GM18502 (cell line): ENCODE measurements around the gene EPS8L1.
"Not testable (repeated sequence)": the region's sequence is repeated elsewhere in the genome, so short reads cannot be mapped to it uniquely, and the experiment has no call there.

Source experiments
- ATAC-seq: cut with Tn5 transposase; IDR thresholded peaks from one replicate; pipeline ENCODE4 v1.9.1; 2021; ENCODE audit warnings: mild to moderate bottlenecking; ENCODE audit not compliant: unreplicated experiment, poor library complexity

EPS8L1 gene

DNA sequence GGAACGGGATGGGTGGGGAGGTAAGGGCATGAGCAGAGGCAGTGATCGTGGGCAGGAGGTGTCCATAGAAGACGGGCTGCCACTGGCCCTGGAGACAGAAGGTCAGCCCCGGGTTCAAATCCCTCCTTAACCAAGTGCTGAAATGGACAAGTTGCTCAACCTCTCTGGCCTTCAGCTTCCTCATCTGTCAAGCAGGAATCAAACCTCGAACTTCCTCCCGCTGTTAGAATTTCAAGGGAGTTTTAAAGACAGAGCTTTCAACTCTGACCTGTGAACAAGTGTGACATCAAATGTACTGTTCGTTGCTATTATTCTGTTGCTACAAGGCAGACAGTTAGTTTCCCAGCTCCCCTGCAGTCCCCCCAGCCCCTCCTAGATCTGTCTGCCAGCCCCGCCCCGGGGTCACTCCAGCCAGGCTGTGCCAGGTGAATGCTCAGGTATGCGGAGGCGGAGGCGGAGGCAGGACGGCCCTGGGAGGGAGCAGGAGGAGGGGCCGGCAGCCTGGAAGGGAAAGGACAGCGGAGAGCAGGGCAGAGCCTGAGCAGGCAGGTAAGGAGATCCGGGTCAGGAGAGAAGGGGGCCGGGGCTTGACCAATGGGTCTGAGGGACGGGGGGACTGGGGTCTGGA is at the start of gene EPS8L1:
TSS of gene EPS8L1 (plus strand) at position 499 of the 628 bp plus-strand sequence. CDS start 576 bp downstream, outside the sequence.
- ATAC-seq: no peak

DNA sequence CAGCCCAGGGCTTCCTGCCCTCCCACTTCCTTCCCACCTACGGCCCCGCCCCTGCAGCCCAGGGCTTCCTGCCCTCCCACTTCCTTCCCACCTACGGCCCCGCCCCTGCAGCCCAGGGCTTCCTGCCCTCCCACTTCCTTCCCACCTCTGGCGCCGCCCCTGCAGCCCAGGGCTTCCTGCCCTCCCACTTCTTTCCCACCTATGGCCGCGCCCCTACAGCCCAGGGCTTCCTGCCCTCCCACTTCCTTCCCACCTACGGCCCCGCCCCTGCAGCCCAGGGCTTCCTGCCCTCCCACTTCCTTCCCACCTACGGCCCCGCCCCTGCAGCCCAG is 48.6 kb upstream of the EPS8L1 start:
- not testable (repeated sequence) for ATAC-seq

DNA sequence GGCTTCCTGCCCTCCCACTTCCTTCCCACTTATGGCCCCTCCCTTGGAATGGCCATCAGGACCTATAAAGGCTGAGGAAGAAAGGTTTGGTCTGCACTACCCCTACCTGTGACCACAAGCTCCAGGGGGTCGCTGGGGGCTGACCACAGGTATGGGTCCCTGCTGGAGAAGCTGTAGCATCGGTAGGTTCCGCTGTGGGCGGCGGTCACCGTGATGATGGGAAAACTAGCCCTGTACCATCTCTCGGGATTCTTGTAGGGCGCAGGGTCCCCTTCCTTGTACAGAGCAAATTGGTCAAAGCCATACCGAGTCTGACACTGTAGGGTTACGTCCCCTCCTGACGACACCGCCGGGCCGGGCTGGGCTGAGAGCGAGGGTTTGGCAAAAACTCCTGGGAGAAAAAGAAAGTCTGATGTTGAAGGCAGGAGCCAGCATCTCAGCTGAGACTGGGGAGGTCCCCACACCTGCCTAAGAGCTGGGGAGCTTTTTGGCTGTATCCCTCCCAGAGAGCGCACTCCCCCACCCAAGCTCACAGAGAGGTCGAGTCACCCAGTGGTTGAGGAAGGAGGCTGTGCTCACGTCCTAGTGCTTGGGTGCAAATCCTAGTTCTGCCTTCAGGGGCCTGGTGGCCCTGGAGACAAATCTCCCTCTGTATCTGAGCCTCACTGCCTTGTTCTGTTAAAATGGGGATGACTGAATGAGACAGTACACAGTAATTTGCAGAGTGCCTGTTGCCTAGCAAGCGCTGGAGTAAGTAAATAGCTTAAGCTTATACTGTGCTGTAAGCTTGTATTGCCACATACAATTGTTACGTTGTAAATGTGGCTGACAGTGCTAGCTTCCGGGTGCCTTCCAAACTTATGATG is 48.0 kb upstream of the EPS8L1 start:
- no peak for ATAC-seq

DNA sequence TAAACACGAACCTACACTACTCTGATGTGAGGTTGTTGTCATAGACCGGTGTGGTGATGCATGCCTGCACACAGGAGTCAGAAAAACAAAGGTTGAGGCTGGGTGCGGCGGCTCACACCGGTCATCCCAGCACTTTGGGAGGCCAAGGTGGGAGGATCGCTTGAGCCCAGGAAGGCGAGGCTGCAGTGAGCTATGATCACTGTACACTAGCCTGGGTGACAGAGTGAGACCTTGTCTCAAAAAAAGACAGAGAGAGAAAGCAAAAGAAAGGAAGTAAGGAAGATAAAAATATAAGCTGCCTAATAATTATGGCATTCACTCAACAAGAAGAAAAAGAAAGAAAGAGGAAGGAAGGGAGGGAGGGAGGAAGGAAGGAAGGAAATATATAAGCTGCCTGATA is 46.9 kb upstream of the EPS8L1 start:
- no peak for ATAC-seq

DNA sequence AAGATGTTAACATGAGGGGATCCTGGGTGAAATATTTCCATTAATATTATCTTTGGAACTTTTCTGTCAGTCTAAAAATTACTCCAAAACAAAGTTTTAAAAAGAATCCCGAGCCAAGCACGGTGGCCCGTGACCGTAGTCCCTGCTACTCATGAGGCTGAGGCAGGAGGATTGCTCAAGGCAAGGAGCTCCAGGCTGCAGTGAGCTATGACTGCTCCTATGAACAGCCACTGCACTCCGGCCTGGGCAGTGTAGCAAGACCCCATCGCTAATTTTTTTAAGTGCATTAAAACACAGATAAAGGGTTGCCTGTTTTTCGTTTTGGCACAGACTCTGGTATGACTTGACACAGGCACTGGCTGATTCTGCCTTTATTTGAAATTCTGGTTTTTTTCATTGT is 44.5 kb upstream of the EPS8L1 start:
- no peak for ATAC-seq

DNA sequence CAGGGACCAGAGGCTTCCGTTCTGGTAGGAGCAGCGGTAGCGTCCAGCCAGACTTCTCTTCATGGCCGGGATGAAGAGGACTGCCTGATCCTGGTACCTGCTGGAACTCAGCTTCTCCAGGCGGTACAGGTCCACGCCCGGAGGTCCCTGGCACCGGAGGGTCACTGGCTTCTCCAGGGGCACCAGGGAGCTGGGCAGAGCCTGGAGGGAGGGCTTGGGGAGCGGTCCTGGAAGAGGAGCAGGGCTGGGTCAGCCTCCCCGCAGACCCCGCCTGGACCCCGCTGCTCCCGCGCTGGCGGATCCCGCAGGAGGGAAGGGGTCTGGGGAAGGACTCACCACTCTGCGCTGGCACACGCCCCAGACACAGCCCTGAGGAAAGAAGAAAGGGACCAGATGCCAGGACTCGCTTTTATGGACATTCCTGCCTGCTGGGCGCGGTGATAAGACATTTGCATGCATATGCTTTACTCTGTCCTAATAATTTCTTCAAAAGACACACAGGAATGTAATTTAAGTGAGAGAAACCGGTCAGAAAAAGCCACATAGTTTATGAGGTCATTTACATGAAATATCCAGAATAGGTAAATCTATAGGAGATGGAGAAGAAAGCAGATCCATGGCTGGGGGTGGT is 43.4 kb upstream of the EPS8L1 start:
- no peak for ATAC-seq

DNA sequence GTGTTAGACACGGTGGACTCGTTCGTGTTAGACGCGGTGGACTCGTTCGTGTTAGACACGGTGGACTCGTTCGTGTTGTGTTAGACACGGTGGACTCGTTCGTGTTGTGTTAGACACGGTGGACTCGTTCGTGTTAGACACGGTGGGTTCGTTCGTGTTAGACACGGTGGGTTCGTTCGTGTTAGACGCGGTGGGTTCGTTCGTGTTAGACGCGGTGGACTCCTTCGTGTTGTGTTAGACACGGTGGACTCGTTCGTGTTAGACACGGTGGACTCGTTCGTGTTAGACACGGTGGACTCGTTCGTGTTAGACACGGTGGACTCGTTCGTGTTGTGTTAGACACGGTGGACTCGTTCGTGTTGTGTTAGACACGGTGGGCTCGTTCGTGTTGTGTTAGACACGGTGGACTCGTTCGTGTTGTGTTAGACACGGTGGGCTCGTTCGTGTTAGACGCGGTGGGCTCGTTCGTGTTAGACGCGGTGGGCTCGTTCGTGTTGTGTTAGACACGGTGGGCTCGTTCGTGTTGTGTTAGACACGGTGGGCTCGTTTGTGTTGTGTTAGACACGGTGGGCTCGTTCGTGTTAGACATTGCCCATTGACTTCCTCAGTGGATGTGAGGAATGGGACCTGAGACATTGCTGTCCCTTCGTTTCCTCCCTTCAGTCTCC is 42.6 kb upstream of the EPS8L1 start:
- not testable (repeated sequence) for ATAC-seq

DNA sequence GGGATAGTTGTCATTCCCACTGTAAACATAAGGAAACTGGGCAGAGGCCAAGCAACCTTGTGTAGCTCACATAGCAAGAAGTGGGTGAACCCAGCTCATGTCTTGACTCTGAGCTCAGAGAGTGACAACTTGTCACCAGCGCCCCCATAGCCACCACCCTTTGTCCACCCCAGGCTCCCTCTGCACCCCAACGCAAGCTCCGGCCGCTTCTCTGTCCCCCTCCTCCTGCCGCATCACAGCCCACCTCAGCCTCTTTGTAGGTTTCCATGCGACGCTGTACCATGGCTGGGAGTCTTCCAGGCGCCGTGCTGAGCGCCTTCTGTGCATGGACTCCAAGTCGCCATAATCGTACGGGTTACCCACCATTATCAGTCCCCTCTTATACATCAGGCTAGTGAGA is 40.9 kb upstream of the EPS8L1 start:
- no peak for ATAC-seq

DNA sequence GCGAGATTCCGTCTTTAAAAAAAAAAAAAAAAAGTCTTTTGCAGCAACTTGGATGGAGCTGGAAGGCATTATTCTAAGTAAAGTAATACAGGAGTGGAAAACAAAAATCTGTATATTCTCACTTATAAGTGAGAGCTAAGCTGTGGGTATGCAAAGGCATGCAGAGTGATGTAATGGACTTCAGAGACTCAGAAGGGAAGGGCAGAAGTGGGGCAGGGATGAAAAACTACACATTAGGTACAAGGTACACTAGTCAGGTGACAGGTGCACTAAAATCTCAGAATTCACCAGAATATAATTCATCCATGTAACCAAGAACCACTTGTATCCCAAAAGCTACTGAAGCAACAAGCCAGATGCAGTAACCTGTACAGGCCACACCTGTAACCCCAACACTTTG is 39.6 kb upstream of the EPS8L1 start:
- ATAC-seq: no peak

DNA sequence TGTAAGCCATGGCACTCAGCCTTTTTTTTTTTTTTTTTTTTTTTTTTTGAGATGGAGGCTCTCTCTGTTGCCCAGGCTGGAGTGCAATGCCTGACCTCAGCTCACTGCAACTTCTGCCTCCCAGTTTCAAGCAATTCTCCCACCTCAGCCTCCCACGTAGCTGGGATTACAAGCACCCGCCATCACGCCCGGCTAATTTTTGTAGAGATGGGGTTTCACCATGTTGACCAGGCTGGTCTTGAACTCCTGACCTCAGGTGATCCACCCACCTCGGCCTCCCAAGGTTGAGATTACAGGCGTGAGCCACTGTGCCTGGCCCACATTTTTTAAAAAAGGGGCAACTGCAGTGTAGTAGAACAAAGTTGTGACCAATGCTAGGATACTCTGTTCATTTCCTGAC is 38.1 kb upstream of the EPS8L1 start:
- not testable (repeated sequence) for ATAC-seq

DNA sequence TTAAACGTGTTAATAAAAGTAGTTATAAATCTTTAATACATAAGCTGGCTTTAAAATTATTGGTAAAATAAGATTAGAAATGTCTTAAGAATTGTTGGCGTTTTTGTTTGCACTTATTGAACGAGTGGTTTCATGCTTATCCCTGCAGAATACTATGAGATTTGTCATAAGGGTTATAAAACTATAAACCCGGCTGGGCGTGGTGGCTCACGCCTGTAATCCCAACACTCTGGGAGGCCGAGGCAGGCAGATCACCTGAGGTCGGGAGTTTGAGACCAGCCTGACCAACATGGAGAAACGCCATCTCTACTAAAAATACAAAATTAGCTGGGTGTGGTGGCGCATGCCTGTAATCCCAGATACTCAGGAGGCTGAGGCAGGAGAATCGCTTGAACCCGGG is 35.0 kb upstream of the EPS8L1 start:
- not testable (repeated sequence) for ATAC-seq

DNA sequence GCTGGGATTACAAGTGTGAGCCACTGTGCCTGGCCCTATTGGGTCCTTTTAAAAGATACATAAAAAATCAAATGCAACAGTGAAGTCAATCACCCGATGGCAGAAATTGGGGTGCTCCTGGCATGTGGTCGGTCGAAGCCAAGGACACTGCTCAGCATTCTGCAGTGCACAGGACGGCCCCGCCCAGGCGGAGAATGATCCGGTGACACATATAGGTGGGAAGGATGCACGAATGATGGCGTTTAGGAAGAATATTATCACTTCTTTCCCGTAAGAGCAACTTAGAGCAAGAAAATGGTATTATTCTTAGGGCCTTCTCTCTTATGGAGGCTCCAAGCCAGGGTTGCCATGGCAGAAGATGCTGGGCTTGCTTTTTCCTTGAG is 34.4 kb upstream of the EPS8L1 start:
- no peak for ATAC-seq

DNA sequence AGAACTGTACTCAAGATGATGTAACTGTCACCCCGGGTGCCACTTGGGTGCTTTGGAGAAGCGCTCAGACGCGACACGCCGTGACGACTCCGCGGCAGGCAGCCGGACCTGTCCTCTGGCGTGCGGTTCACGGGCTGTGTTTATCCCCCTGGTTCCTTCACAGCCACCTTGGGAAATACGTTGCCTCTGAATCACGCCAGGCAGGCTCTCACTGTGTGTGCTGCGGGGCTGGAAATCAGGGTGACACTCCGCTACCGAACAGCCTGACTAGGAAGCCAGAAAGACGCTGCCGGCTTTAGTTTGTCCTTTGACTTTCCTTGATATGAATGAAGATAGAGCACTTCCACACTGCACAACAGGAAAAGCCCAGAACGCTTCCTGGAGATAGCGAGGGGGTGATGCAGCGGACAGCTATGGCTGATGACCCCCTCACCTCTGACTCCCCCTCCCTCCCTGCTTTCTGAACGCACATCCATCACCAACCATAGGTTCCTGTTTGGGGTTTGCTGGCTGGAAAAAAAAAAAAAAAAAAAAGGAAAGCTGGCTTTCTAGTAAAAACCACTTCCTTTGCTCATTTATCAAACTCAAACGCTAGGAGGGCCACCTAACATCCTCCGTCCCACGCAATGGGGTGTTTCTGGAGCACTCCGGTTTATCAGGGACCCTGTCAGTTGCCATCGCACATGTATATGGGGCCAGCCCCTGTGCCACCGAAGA is 33.9 kb upstream of the EPS8L1 start:
- no peak for ATAC-seq

DNA sequence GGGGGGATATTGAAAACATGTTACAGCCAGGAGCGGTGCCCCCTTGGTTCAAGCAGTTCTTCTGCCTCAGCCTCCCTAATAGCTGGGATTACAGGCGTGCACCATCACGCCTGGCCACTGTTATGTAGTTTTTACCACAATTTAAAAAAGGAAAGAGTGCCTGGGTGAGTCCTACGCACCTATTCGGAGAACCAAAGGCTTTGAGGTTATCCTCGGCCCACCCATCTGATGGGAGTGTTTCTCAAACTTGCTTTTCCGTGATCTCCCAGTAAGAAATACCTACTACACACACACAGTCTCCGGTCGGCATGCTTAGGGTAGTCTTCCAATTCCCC is 33.4 kb upstream of the EPS8L1 start:
- ATAC-seq: no peak

DNA sequence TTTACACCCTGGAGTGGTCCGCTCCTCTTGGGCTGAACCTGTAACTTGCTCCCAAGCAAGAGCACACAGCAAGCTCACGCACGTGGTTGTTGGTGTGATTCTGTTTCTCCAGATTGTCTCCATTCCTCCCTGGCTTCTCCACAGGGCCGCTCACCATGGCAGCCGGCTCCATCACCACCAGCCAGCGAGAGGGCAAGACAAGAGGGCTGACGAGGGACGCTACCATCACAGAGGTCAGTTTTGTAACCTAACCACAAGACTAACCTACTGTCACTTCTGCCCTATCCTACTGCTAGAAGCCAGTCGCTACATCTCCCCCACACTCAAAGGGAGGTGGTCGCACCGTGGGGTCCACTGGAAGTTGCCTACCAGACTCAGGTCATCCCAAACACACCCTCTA is 33.0 kb upstream of the EPS8L1 start:
- ATAC-seq: no peak

DNA sequence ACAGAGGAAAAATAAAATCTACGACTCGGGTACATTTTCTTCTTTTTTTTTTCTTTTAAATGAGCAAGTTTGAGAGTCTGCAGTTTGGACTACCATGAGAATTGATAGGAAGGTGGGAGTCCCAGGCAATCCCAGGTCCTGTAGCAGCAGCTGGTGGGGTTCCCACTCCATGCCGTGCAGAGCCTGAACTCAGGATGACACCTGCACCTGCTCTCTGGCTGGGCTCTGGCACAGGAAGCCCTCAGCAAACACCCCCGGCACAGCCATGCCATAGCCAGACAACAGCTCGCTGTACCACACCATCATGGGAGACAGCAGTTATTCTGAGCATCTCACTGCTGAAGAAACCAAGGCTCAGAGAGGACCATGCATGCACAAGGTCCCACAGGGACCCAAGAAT is 31.4 kb upstream of the EPS8L1 start:
- no peak for ATAC-seq

DNA sequence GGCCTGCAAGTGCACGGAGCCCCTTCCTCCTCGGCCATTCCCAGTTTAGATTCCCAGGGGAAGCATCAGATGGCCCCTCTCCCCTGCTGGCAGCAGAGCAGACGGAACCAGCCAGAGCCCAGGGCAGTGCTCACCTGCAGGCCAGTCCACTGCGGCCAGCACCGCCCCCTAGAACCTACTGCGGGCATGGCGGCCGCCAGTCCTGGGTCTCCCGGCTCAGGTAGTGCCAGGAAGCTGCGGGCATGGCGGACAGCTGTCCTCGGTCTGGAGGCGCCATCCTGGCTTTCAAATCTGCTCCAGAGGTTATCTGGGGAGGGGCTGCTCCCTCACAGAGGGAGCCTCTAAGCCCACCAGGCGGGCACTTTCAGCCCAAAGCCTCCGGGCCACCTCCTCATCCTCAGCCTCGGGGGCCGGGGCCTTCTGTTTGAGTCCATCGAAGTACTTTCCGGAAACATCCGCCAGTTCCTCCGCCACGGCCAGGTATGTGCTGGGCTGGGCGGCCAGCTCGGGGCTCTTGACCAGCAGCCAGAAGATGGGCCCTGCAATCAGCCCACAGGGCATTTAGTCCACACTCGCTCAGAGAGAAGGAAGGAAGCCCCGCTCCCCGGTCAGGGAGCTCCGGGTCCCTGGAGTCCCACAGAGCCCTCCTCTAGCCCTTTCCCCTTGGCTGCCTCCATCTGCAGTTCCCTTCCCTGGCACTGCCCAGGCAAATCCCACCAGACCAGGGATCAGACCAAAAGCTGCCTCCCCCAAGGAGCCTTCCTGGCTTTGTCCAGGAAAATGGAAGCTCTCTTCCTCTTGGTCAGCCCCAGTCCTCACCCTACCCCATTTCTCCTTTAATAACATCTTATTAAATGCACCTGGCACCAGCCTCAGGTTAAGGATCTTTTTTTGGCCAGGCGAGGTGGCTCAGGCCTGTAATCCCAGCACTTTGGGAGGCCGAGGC is 30.6 kb upstream of the EPS8L1 start:
- ATAC-seq: no peak

DNA sequence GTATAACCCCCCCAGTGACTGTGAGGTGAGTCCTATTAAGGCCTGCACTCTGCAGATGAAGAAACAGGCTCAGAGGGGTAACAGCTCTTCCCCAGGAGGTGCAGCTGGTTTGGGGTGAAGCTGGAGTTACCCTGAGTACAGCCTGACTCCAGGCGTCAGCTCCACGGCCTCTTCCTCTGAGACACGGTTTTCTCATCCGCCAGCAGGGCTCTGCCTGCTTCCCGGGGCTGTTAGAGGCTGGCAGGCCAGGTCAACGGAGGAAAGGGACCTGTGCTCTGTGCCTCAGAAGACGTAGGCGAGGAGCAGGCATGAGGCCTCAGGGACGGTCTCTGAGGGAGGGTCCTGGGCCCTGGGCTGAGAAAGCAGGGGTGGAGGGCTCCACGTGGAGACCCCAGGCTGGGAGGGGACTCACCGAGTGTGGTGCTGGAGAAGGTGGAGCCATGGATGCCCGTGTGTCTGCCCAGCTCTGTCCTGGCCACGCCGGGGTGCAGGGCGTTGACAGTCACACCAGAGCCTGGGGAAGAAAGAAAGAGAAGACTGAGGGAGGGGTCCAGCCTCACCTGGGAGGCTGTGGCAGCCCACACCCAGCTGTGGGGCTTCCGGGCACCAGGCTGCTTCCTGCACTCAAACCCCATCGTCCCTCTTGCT is 28.6 kb upstream of the EPS8L1 start:
- ATAC-seq: no peak

DNA sequence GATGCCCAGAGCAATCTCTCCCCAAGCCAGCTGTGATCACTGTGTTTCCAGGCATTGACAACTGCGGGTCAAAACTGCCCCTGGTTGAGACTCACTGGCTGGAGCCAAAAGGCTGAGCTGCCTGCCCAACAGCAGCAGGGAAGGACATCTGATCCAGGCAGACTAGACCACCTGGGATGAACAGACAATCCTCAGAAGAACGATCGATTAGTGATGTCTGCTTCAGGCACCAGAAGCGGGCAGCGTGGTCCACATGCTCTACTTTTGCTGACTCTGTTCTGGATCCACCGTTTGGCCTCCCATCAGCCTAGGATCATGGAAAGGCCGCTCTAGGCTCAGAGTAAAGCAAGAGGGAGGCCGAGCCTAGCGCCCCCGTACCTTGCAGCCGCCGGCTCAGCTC is 27.7 kb upstream of the EPS8L1 start:
- no peak for ATAC-seq
